Karpas-422 (cell line): ENCODE measurements around the gene ADAMTS3. TPM values are rescaled to one million over a fixed set of nuclear protein-coding genes. Genes with fewer than 3 reads are reported as not detected.

Experiments used
- DNase-seq: peaks from one replicate; pipeline ENCODE4 v3.0.0-alpha.2; 2015
- H2AFZ ChIP-seq: fragments of 200-600 bp; sonication (generic); 2 replicates; pipeline ENCODE4 v1.6.1; 2014; ENCODE audit warnings: antibody characterized with exemption, low read length, mixed read lengths
- H3K27ac ChIP-seq: fragments of 200-600 bp; sonication (generic); 2 replicates; pipeline ENCODE4 v1.5.1; 2014; ENCODE audit warnings: mild to moderate bottlenecking, low read length, moderate library complexity
- H3K27me3 ChIP-seq: fragments of 200-600 bp; sonication (generic); 2 replicates; pipeline ENCODE4 v1.6.1; 2014; ENCODE audit warnings: low read length, mixed read lengths
- H3K36me3 ChIP-seq: fragments of 200-600 bp; sonication (generic); 2 replicates; pipeline ENCODE4 v1.6.1; 2014; ENCODE audit warnings: low read length, mixed read lengths; ENCODE audit not compliant: insufficient read depth
- H3K4me1 ChIP-seq: fragments of 200-600 bp; sonication (generic); 2 replicates; pipeline ENCODE4 v1.6.1; 2014; ENCODE audit warnings: mild to moderate bottlenecking, low read length, mixed read lengths
- H3K4me2 ChIP-seq: fragments of 200-600 bp; sonication (generic); 2 replicates; pipeline ENCODE4 v1.6.1; 2014; ENCODE audit warnings: low read length, low read depth, mild to moderate bottlenecking; ENCODE audit not compliant: poor library complexity, severe bottlenecking
- H3K4me3 ChIP-seq: fragments of 200-600 bp; sonication (generic); 2 replicates; pipeline ENCODE4 v1.5.1; 2014; ENCODE audit warnings: mild to moderate bottlenecking, antibody characterized with exemption, low read length, mixed read lengths
- H3K79me2 ChIP-seq: fragments of 200-600 bp; sonication (generic); 2 replicates; pipeline ENCODE4 v1.6.1; 2014; ENCODE audit warnings: mild to moderate bottlenecking, low read length, mixed read lengths
- H3K9ac ChIP-seq: fragments of 200-600 bp; sonication (generic); 2 replicates; pipeline ENCODE4 v1.6.0; 2014; ENCODE audit warnings: low read length
- H3K9me2 ChIP-seq: fragments of 200-600 bp; sonication (generic), shearing (Covaris generic); replicated peaks from 2 replicates; pipeline ENCODE4 v1.6.0; 2014; ENCODE audit warnings: mild to moderate bottlenecking, low read length, moderate library complexity; ENCODE audit not compliant: insufficient read depth
- H3K9me3 ChIP-seq: fragments of 300-700, 200-600 bp; sonication (generic); 2 replicates; pipeline ENCODE4 v1.6.1; 2014; ENCODE audit warnings: low read length, mixed read lengths
- H4K20me1 ChIP-seq: fragments of 200-600 bp; sonication (generic); 2 replicates; pipeline ENCODE4 v1.6.1; 2014; ENCODE audit warnings: mild to moderate bottlenecking, antibody characterized with exemption, low read length, low read depth; ENCODE audit not compliant: insufficient read depth
- total RNA-seq: library from RNA; depleted of rRNA; stranded (reverse); fragments of >200 nt; shearing (Covaris generic); gene quantifications from 2 replicates; pipeline ENCODE4 v1.2.3, GENCODE V29; 2014; ENCODE audit warnings: low replicate concordance

Gene ADAMTS3
- total RNA-seq, 1 experiment from 2014 or later, result not detected

DNA sequence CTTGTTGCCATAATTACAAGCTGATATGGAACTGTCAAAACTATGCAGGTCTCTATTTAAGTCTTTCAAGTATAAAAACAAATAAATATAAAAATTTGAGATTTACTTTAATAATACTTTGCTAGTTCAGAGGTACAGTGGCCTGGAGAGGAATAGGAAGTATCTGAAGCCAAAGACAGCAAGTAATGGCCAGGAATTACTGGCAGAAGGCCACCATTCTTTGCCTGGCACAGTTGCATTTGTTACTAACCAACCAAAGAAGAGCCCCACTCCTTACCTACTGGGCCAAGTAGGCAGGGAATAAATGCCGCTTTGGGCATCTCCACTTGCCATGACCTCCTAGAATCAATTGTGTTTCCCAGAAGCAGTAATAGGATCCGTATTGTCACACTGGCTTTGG, 13.8 kb upstream of the ADAMTS3 start:
- H3K9me3 ChIP-seq, result no peaks in the 10 kb centered on the region
- DNase-seq, result no peak
- H3K4me1 ChIP-seq, result no peaks in the 10 kb centered on the region
- no peak overlapping the region for H2AFZ ChIP-seq
- H3K9me2 ChIP-seq, result no peaks in the 10 kb centered on the region
- H3K79me2 ChIP-seq, result no peaks in the 10 kb centered on the region
- no peak overlapping the region for H3K4me3 ChIP-seq
- no peaks in the 10 kb centered on the region for H4K20me1 ChIP-seq
- H3K27ac ChIP-seq, result no peak overlapping the region
- H3K9ac ChIP-seq, result no peak overlapping the region
- H3K36me3 ChIP-seq, result no peaks in the 10 kb centered on the region
- H3K4me2 ChIP-seq, result no peak overlapping the region
- H3K27me3 ChIP-seq, result no peaks in the 10 kb centered on the region

DNA sequence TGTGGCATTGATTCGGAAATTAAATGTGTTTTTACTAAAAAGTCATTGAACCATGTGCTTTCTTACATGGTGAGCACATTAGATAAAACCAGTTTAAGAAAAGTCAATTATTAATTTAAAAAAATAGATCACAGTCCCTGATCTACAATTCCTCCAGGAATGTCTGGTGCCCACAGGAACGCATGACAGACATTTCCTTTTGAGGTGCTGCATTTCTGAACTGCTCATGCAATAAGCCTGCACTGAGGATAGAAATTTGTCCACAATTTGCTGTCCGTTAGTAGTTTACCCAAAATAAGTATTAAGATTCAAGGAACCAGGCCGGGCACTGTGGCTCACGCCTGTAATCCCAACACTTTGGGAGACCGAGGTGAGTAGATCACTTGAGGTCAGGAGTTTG, 8.2 kb upstream of the ADAMTS3 start:
- Histone ChIP-seq H3K4me1 (no peaks in the 10 kb centered on the region), H4K20me1 (no peaks in the 10 kb centered on the region), H3K27me3 (no peaks in the 10 kb centered on the region), H3K9me3 (no peaks in the 10 kb centered on the region), H3K27ac (no peak overlapping the region), H3K36me3 (no peaks in the 10 kb centered on the region), H3K4me2 (no peak overlapping the region), H3K9me2 (no peaks in the 10 kb centered on the region), H3K79me2 (no peaks in the 10 kb centered on the region), H3K9ac (no peak overlapping the region), H3K4me3 (no peak overlapping the region), H2AFZ (no peak overlapping the region)
- no peak for DNase-seq

DNA sequence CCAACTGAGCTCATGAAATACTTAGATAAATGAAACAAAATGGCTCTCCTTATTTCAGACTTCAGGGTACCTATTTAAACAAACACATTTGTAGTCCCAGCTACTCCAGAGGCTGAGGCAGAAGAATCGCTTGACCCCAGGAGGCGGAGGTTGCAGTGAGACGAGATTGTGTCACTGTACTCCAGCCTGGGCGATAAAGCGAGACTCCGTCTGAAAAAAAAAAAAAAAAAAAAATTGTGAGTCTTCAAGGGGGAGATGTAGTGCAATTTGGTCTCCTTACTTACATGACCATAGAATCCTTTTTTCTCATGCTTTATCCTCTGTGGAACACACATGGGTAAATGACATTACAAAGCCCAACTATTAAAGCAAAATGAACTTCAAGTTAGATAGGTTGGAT, 2.3 kb upstream of the ADAMTS3 start:
- no peak overlapping the region for H2AFZ ChIP-seq
- H3K27ac ChIP-seq, result no peak overlapping the region
- no peaks in the 10 kb centered on the region for H3K79me2 ChIP-seq
- no peaks in the 10 kb centered on the region for H4K20me1 ChIP-seq
- no peaks in the 10 kb centered on the region for H3K4me1 ChIP-seq
- H3K9me2 ChIP-seq, result no peaks in the 10 kb centered on the region
- H3K4me3 ChIP-seq, result no peak overlapping the region
- H3K4me2 ChIP-seq, result no peak overlapping the region
- H3K9me3 ChIP-seq, result no peaks in the 10 kb centered on the region
- H3K36me3 ChIP-seq, result no peaks in the 10 kb centered on the region
- no peak overlapping the region for H3K9ac ChIP-seq
- no peak for DNase-seq
- no peaks in the 10 kb centered on the region for H3K27me3 ChIP-seq

DNA sequence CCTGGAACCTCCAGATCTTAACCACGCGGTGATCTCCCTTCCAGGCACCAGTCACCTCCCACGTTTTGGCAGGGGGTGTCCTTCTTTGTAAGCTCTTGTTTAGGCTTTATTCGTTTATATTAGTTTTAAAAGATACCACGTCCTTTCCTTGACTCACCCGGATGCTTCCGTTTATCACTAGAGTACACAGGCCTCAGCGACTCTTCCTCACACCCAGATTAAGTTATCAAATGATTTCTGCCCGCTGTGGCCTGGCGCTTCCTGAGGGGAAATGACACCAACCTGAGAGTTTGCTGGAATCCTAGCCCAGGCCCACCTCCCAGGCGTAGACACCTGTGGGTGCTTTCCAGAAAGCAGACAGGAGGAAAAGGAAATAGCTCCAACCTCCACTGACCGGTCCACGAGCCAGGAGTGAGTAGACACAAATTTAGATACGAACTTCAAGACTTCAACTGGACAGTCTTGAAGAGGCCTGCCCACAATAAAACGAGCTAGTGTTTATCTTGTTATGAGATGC, 756 bp upstream of the ADAMTS3 start:
- H2AFZ ChIP-seq, result no peak overlapping the region
- H3K4me2 ChIP-seq, result no peak overlapping the region
- no peaks in the 10 kb centered on the region for H4K20me1 ChIP-seq
- no peaks in the 10 kb centered on the region for H3K79me2 ChIP-seq
- H3K27me3 ChIP-seq, result no peaks in the 10 kb centered on the region; the same call in 1 of the 2 replicates
- no peak overlapping the region for H3K27ac ChIP-seq
- H3K4me3 ChIP-seq, result no peak overlapping the region
- no peak overlapping the region for H3K9ac ChIP-seq
- no peaks in the 10 kb centered on the region for H3K36me3 ChIP-seq
- H3K9me3 ChIP-seq, result no peaks in the 10 kb centered on the region
- no peaks in the 10 kb centered on the region for H3K4me1 ChIP-seq
- DNase-seq, result no peak
- H3K9me2 ChIP-seq, result no peaks in the 10 kb centered on the region

DNA sequence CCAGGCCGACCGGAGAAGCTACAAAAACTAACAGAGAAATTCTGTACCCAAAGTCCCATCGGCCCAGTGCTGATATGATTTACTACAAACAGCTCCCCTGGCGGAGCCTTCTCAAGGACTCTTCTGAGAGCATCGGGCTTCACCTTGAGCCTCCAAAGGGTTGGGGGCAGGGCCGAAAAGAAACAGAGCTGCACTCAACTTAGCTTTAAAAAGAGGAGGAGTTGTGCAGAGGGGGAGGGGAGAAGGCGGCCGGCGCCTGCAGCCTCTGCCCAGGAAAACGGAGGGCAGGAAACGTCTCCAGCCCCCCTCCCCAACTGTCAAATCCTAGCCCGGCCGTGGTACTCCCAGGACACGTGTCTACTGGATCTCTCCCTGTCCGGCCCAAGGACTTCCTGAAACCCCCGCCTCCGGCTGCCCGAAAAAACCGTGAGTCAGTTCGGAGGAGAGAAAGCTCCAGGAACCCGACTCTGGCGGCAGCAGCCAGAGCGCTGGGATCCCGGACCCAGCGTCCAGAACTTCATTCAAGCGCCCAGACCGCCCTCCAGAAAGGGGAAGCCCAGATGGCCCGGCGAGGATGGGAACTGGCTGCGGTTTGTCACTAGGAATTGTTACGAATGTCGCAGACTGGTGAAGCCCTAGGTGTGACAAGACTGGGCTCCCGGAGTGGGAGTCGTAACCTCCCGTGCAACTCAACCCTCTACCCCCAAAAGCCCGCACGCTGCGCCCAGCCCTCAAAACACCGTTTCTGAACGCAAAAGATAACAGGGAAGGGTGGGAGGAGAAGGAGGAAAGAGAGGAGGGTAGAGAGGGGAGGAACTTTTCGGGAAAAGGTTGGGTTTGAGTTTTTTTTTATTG, 973 bp downstream of the ADAMTS3 start:
- no peak overlapping the region for H3K4me3 ChIP-seq

DNA sequence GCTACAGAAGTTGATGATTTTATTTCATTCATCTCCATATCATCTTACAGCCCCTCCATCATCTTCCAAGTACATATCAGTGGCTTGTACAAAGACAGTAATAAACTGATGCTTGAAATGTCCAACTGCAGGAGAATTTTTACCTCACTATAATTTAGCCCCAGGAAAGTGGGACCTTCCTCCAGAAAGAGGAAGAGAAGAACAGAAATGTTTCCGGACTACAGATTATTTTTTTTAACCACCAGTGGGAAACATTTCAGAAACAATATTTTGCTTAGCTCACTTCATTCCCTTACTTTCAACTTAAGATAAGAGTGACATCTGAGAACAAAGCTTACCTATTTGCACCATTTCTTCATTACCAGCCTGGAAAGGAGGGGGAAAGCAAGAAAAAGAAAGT, 2.0 kb downstream of the ADAMTS3 start:
- H3K4me2 ChIP-seq, result no peak overlapping the region
- H3K9me3 ChIP-seq, result no peaks in the 10 kb centered on the region
- no peaks in the 10 kb centered on the region for H3K9me2 ChIP-seq
- no peak for DNase-seq
- no peaks in the 10 kb centered on the region; the same call in 1 of the 2 replicates for H3K27me3 ChIP-seq
- no peak overlapping the region for H3K4me3 ChIP-seq
- no peak overlapping the region for H3K9ac ChIP-seq
- no peak overlapping the region for H3K27ac ChIP-seq
- no peaks in the 10 kb centered on the region for H4K20me1 ChIP-seq
- no peaks in the 10 kb centered on the region for H3K36me3 ChIP-seq
- no peak overlapping the region for H2AFZ ChIP-seq
- H3K79me2 ChIP-seq, result no peaks in the 10 kb centered on the region
- no peaks in the 10 kb centered on the region for H3K4me1 ChIP-seq

More for the DNA sequence above, 973 bp downstream of the ADAMTS3 start:
- H3K9me3 ChIP-seq, result no peaks in the 10 kb centered on the region
- H3K9me2 ChIP-seq, result no peaks in the 10 kb centered on the region
- H3K79me2 ChIP-seq, result no peaks in the 10 kb centered on the region
- H3K9ac ChIP-seq, result no peak overlapping the region
- no peak overlapping the region for H3K27ac ChIP-seq
- H3K36me3 ChIP-seq, result no peaks in the 10 kb centered on the region
- no peak overlapping the region for H3K4me2 ChIP-seq
- no peaks in the 10 kb centered on the region for H4K20me1 ChIP-seq
- no peaks in the 10 kb centered on the region for H3K4me1 ChIP-seq
- no peak for DNase-seq
- no peaks in the 10 kb centered on the region; the same call in 1 of the 2 replicates for H3K27me3 ChIP-seq
- H2AFZ ChIP-seq, result no peak overlapping the region

DNA sequence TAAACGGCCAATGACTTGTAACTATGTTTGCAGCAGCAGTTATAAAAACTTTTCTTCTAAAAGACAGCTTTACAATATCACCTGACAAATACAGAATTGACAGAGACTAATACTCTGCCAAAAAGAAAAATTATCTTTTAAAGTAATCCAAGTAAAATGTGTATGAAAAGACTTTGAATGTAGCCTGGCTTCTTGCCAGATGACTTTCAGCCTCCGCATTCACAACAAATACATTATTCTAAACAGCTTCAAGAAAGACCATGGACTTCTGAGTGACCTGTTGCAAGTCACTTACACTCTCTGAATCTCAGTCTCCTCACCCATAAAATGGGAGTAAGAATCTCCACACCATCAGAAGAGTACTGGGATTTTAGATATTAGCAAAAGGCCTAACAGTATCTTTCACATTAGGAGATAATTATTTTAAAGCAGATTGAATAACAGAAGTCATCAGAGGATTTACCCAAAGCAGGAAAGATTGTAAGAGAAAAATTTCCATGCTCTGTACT, 2.5 kb downstream of the ADAMTS3 start:
- Histone ChIP-seq H3K4me3 (no peak overlapping the region), H3K9ac (no peak overlapping the region), H2AFZ (no peak overlapping the region), H3K27ac (no peak overlapping the region), H3K79me2 (no peaks in the 10 kb centered on the region), H3K27me3 (no peaks in the 10 kb centered on the region; the same call in 1 of the 2 replicates), H4K20me1 (no peaks in the 10 kb centered on the region), H3K4me1 (no peaks in the 10 kb centered on the region), H3K4me2 (no peak overlapping the region), H3K9me3 (no peaks in the 10 kb centered on the region), H3K36me3 (no peaks in the 10 kb centered on the region), H3K9me2 (no peaks in the 10 kb centered on the region)
- DNase-seq, result no peak

DNA sequence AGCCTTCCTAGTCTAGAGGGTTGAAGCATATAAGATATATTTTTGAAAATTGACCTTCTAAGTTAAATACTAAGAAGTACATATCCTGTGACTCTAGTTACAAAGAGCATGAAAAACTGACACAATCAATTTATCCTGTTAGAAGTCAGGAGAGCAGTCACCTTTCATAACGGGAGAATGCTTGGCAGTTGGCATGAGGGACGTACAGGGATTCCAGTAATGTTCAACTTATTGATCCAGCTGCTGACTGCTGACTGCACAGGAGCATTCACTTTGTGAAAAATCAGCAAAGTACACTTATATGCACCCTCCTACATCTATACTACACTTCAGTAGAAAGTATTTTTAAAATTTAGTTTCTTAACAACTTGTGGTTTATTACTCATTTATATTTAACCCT, 4.2 kb downstream of the ADAMTS3 start:
- Histone ChIP-seq H3K4me2 (no peak overlapping the region), H3K4me1 (no peaks in the 10 kb centered on the region), H3K9me3 (no peaks in the 10 kb centered on the region), H3K27ac (no peak overlapping the region), H3K27me3 (no peaks in the 10 kb centered on the region; the same call in 1 of the 2 replicates), H3K9ac (no peak overlapping the region), H3K4me3 (no peak overlapping the region), H3K9me2 (no peaks in the 10 kb centered on the region), H3K36me3 (no peaks in the 10 kb centered on the region), H2AFZ (no peak overlapping the region), H3K79me2 (no peaks in the 10 kb centered on the region), H4K20me1 (no peaks in the 10 kb centered on the region)
- DNase-seq, result no peak
